Testis (tissue), 3 donors: ENCODE measurements around the gene ILKAP. TPM values are rescaled to one million over a fixed set of nuclear protein-coding genes. Genes with fewer than 3 reads are reported as not detected.

Experiments used
- DNase-seq: peaks from one replicate; pipeline ENCODE4 v3.0.0-alpha.2; 2019
- H3K27ac ChIP-seq, 2 donors: fragments of 200-600 bp; sonication (generic); one replicate each; pipeline ENCODE4 v1.5.1; 2019
- H3K27me3 ChIP-seq: fragments of 200-600 bp; sonication (generic); one replicate; pipeline ENCODE4 v1.5.1; 2019
- H3K36me3 ChIP-seq: fragments of 200-600 bp; sonication (generic); one replicate; pipeline ENCODE4 v1.5.1; 2017; ENCODE audit warnings: low read depth; ENCODE audit errors: missing control alignments
- H3K4me1 ChIP-seq: fragments of 200-600 bp; sonication (generic); one replicate; pipeline ENCODE4 v1.5.1; 2019
- H3K4me3 ChIP-seq, 2 donors: fragments of 200-600 bp; sonication (generic); one replicate each; pipeline ENCODE4 v1.5.1; 2017 to 2019
- H3K9me3 ChIP-seq: fragments of 200-600 bp; sonication (generic); one replicate; pipeline ENCODE4 v1.5.1; 2017
- CTCF ChIP-seq, 3 experiments: fragments of 450-650 bp in 2 of 3; fragments of 200-600 bp in 1 of 3; sonication (generic) in 1 of 3; IDR thresholded peaks; one replicate each; pipeline ENCODE4 v1.5.1; 2016 to 2019; ENCODE audit warnings: antibody characterized with exemption in 3 of 3, mild to moderate bottlenecking in 2 of 3, moderate library complexity in 1 of 3
- POLR2A ChIP-seq: fragments of 450-650 bp; IDR thresholded peaks from one replicate; pipeline ENCODE4 v1.6.1; 2017; ENCODE audit warnings: antibody characterized with exemption, mild to moderate bottlenecking, moderate library complexity
- WGBS, 2 donors: methylation state at CpG; one replicate each; pipeline ENCODE4 v1.1.5; 2018; 5-methylcytosine and 5-hydroxymethylcytosine counted together
- intact Hi-C: fragments of 100-400 bp; cut with DNase I; formaldehyde crosslinking; loops from one replicate; pipeline ENCODE4 v1.15.1; 2023; ENCODE audit warnings: low total_unique reads
- polyA plus RNA-seq: library from polyadenylated mRNA; stranded (reverse); fragments of 350-450 nt; fragmentation: Illumina TruSeq; extraction: RNeasy Lipid Tissue Mini Kit (QIAGEN cat#74804); gene quantifications from one replicate; pipeline ENCODE4 v1.2.3, GENCODE V29; 2014; ENCODE audit warnings: low read depth, low replicate concordance; ENCODE audit not compliant: insufficient read depth
- total RNA-seq, 2 donors: library from RNA; depleted of rRNA; stranded (reverse); fragments of >200 nt; gene quantifications; one replicate each; pipeline ENCODE4 v1.2.3, GENCODE V29; 2016

The ILKAP gene
- total and polyA plus RNA-seq, 3 donors from 2014 or later = 44.8 to 65.3 (median 59.8) TPM

- DNase-seq = no peak
- H3K27me3 ChIP-seq = no peaks in the 10 kb centered on the region
- H3K9me3 ChIP-seq = no peaks in the 10 kb centered on the region
- H3K4me1 ChIP-seq = no peaks in the 10 kb centered on the region
- 81 to 82% methylated on average over 8 to 20 of the region's 20 CpGs for WGBS, 2 donors
- no peak overlapping the region for H3K4me3 ChIP-seq
- no peak overlapping the region for H3K27ac ChIP-seq
- intact Hi-C loops = no loop called here
- TF ChIP-seq POLR2A (no peak), CTCF (IDR thresholded peaks at IDR 0.05) (no peak)
- no peaks in the 10 kb centered on the region for H3K36me3 ChIP-seq
Measured at GRCh38 chr2:238143239-238143951, 60.1 kb downstream of the ILKAP start.

- Histone ChIP-seq H3K27me3 (no peaks in the 10 kb centered on the region), H3K9me3 (no peaks in the 10 kb centered on the region), H3K4me3 (no peak overlapping the region), H3K27ac (no peak overlapping the region), H3K4me1 (no peaks in the 10 kb centered on the region), H3K36me3 (no peaks in the 10 kb centered on the region)
- DNase-seq = no peak
- TF ChIP-seq CTCF (IDR thresholded peaks at IDR 0.05) (no peak), POLR2A (no peak)
- intact Hi-C loops = no loop called here
- 80 to 81% methylated on average over 12 to 30 of the region's 30 CpGs for WGBS, 2 donors
Measured at GRCh38 chr2:238142382-238143205, 60.9 kb downstream of the ILKAP start.

- H3K27me3 ChIP-seq = no peaks in the 10 kb centered on the region
- H3K36me3 ChIP-seq = no peaks in the 10 kb centered on the region
- no peak for DNase-seq
- TF ChIP-seq CTCF (IDR thresholded peaks at IDR 0.05) = no peak
- H3K4me3 ChIP-seq = no peak overlapping the region
- no peak overlapping the region for H3K27ac ChIP-seq
- intact Hi-C loops = no loop called here
- WGBS, 2 donors = 75 to 77% methylated on average over 7 to 10 of the region's 10 CpGs
- no peaks in the 10 kb centered on the region for H3K9me3 ChIP-seq
- H3K4me1 ChIP-seq = no peaks in the 10 kb centered on the region
Measured at GRCh38 chr2:238141541-238142318, 61.8 kb downstream of the ILKAP start.

- TF ChIP-seq POLR2A = no peak
- no peak for TF ChIP-seq CTCF (IDR thresholded peaks at IDR 0.05)
- intact Hi-C loops = no loop called here
- Histone ChIP-seq H3K4me3 (no peak overlapping the region), H3K36me3 (no peaks in the 10 kb centered on the region), H3K4me1 (no peaks in the 10 kb centered on the region), H3K27ac (no peak overlapping the region), H3K27me3 (no peaks in the 10 kb centered on the region), H3K9me3 (no peaks in the 10 kb centered on the region)
- no peak for DNase-seq
- WGBS, 2 donors = 88 to 94% methylated on average over 14 to 49 of the region's 60 CpGs
Measured at GRCh38 chr2:238140721-238141540, 62.6 kb downstream of the ILKAP start.
